WERI-Rb-1 (cell line): ENCODE data around the gene KCTD15.

Source experiments
- DNase-seq: peaks from one replicate; pipeline ENCODE4 v3.0.0-alpha.2; 2020
- H3K27ac ChIP-seq: fragments of 250-450 bp; sonication (Bioruptor Pico); 2 replicates; pipeline ENCODE4 v1.5.1; 2020; ENCODE audit warnings: mild to moderate bottlenecking, moderate library complexity
- H3K27me3 ChIP-seq: fragments of 250-450 bp; sonication (Bioruptor Pico); 2 replicates; pipeline ENCODE4 v1.5.1; 2021; ENCODE audit warnings: mild to moderate bottlenecking, low read depth, moderate library complexity; ENCODE audit not compliant: insufficient read depth, severe bottlenecking
- H3K36me3 ChIP-seq: fragments of 250-450 bp; sonication (Bioruptor Pico); 2 replicates; pipeline ENCODE4 v1.5.1; 2020; ENCODE audit warnings: mild to moderate bottlenecking, moderate library complexity
- H3K4me3 ChIP-seq: 2 replicates; pipeline ENCODE4 v1.5.1; 2011; ENCODE audit warnings: low read depth, mild to moderate bottlenecking, control low read depth, low read length
- H3K9me3 ChIP-seq: fragments of 250-450 bp; sonication (Bioruptor Pico); 2 replicates; pipeline ENCODE4 v1.5.1; 2021; ENCODE audit warnings: mild to moderate bottlenecking, moderate library complexity; ENCODE audit not compliant: severe bottlenecking
- CTCF ChIP-seq: IDR thresholded peaks from 2 replicates; pipeline ENCODE4 v1.5.1; 2011; ENCODE audit warnings: low read depth, mild to moderate bottlenecking, control low read depth, inconsistent platforms, low read length

The KCTD15 gene, protein sequence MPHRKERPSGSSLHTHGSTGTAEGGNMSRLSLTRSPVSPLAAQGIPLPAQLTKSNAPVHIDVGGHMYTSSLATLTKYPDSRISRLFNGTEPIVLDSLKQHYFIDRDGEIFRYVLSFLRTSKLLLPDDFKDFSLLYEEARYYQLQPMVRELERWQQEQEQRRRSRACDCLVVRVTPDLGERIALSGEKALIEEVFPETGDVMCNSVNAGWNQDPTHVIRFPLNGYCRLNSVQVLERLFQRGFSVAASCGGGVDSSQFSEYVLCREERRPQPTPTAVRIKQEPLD

DNA sequence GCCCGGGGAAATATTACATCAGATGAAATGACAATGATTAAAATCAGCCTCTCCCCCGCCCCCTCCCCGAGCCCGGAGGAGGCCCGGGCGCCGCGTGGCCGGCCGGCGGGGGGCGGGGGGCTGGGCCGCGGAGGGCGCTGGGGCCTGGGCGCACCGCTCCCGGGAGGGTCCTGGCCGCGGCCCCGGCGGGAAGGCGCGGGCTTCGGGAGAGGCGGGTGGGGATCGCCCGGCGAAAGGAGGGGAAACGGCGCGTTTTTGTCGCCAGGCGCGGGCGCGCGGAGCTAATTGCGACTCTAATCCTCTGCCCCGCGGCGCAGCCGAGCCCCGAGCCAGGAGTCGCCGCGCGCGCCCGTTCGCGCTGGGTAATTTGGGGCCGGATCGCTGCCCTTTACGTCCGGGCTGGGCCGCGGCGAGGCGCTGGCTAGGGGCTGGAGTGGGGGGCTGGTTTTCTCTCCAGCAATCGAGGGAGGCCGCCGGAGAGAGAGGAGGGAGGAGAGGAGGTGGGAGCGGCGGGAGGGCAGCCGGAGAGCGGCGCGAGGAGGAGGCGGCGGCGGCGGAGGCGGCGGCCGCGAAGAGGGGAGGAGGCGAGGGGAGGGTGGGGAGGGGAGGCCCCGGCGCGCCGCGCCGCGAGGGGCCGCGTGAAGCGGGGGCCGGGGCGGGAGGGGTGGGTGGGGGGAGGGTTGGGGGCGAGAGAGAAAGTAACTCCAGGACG lies at the start of gene KCTD15:
Gene KCTD15, plus strand, starts transcription at position 707 of the 712 bp plus-strand sequence. CDS start 3,585 bp downstream, outside the sequence.
- peaks cover 24% of the 10 kb centered on the region for H3K36me3 ChIP-seq
- H3K9me3 ChIP-seq: no peaks in the 10 kb centered on the region
- H3K27me3 ChIP-seq: no peaks in the 10 kb centered on the region
- H3K27ac ChIP-seq: peak within 1 kb of the TSS; percentile 100
- peak within 1 kb of the TSS; percentile 72 for H3K4me3 ChIP-seq
- peak; percentile 64 for DNase-seq
- no peak for TF ChIP-seq CTCF

DNA sequence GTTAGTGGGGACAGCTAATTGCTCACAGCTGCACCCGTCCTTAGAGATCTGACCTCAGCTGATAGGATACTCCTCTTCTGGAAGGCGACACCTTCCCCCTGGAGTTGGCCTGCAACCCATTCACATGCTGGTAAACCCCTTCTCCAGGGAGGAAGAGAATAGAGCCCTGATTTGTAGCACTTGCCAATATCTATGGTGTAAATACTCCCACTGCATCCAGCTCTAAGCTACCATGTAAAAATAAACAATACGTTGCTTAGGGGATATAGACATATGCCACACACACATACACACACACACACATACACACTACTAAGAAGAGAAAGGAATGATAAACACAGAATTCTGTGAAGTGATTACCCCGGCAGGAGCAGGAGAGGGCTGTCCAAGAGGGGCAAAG lies 49.4 kb upstream of the KCTD15 start:
- TF ChIP-seq CTCF: no peak
- no peak for DNase-seq
- H3K9me3 ChIP-seq: no peaks in the 10 kb centered on the region

DNA sequence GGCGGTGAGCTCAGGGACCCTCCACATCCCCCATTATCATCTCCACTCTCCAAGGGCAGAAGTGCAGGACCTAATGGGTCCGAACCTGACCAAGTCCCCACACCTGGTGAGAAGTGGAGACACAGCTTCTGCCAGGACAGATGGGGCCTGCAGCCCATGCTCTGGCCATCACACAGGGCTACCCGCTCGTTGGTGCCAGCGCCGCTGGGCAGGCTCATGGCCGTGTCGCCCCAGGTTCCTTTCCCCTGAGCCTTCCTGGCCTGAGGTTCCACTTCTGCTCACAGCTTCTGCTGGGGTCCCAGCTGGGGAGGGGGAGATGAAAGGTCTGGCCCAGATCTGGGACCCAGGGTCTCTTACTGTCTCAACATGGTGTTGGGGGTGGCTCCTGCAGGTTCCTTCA lies 48.4 kb upstream of the KCTD15 start:
- no peaks in the 10 kb centered on the region for H3K27me3 ChIP-seq
- no peak overlapping the region for H3K4me3 ChIP-seq
- no peaks in the 10 kb centered on the region for H3K36me3 ChIP-seq
- no peak overlapping the region for H3K27ac ChIP-seq
- DNase-seq: no peak
- no peaks in the 10 kb centered on the region for H3K9me3 ChIP-seq
- TF ChIP-seq CTCF: no peak

More for the DNA sequence above, 49.4 kb upstream of the KCTD15 start:
- Histone ChIP-seq H3K27ac (no peak overlapping the region), H3K27me3 (no peaks in the 10 kb centered on the region), H3K4me3 (no peak overlapping the region), H3K36me3 (no peaks in the 10 kb centered on the region)

- TF ChIP-seq CTCF: no peak
- Histone ChIP-seq H3K27ac (no peak overlapping the region), H3K9me3 (no peaks in the 10 kb centered on the region), H3K4me3 (no peak overlapping the region), H3K36me3 (no peaks in the 10 kb centered on the region), H3K27me3 (no peaks in the 10 kb centered on the region)
- DNase-seq: no peak
These were observed 47.7 kb upstream of the KCTD15 start for GRCh38 chr19:33749016-33749415.

DNA sequence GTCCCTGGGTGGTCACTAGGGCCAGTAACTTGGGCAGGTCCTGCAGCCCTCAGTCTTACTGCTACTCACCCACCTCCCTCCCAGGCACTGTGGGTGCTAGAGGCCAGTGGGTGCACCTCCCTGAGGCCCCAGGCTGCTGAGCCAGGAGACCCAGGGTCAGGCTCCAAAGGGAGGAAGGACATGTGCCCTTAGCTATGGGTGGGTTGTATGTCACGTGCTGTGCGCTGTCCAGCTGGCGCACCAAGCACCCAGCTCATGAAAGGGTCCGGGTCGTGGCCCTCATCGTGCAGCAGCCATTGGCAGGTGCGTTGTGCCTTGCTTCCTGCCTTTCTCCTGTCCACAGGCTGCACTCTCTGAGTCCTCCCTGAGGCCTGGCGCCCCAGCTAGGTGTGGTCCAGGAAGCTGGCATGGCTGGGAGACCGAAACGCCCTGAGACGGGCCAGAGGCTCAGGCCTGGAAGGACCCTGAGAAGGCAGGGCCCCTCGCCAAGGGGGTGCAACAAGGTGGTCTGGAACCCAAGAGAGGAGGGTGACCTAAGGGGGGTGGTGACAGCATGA lies 47.0 kb upstream of the KCTD15 start:
- no peak for TF ChIP-seq CTCF
- peak; percentile 4 for DNase-seq

More for the DNA sequence above, 47.0 kb upstream of the KCTD15 start:
- Histone ChIP-seq H3K9me3 (no peaks in the 10 kb centered on the region), H3K36me3 (no peaks in the 10 kb centered on the region), H3K27ac (no peak overlapping the region), H3K4me3 (no peak overlapping the region), H3K27me3 (no peaks in the 10 kb centered on the region)
